Esophagus squamous epithelium (tissue), 5 donors: ENCODE results near the gene YIPF2. TPM values are rescaled to one million over a fixed set of nuclear protein-coding genes. Genes with fewer than 3 reads are reported as not detected.

Source experiments
- DNase-seq: peaks from one replicate; lab custom pipeline; 2025; lab: John Stamatoyannopoulos, UW
- H3K27ac ChIP-seq, 4 donors: fragments of 200-600 bp; sonication (generic); one replicate each; pipeline ENCODE4 v1.5.1; 2016 to 2019; ENCODE audit warnings: mild to moderate bottlenecking in 1 of 4
- H3K27me3 ChIP-seq, 4 donors: fragments of 200-600 bp; sonication (generic); 1 replicate in 3 of 4; 2 replicates in 1 of 4; pipeline versions ENCODE4 v1.5.1 to v1.6.0; 2017 to 2021; ENCODE audit warnings: antibody characterized with exemption in 1 of 4
- H3K36me3 ChIP-seq, 3 donors: fragments of 200-600 bp; sonication (generic); one replicate each; pipeline ENCODE4 v1.5.1; 2016 to 2019
- H3K4me1 ChIP-seq, 3 donors: fragments of 200-600 bp; sonication (generic); one replicate each; pipeline ENCODE4 v1.5.1; 2017 to 2019
- H3K4me3 ChIP-seq, 4 donors: fragments of 200-600 bp; sonication (generic); 1 replicate in 3 of 4; 2 replicates in 1 of 4; pipeline ENCODE4 v1.5.1; 2016 to 2019; ENCODE audit warnings: mild to moderate bottlenecking in 2 of 4, moderate library complexity in 1 of 4
- H3K9me3 ChIP-seq, 3 donors: fragments of 200-600 bp; sonication (generic); one replicate each; pipeline ENCODE4 v1.5.1; 2016 to 2019
- POLR2A ChIP-seq, 4 donors: fragments of 450-650 bp; IDR thresholded peaks; one replicate each; pipeline ENCODE4 v1.6.1; 2017; ENCODE audit warnings: antibody characterized with exemption in 4 of 4, mild to moderate bottlenecking in 4 of 4, moderate library complexity in 3 of 4
- WGBS, 2 donors: methylation state at CpG; one replicate each; pipeline ENCODE4 v1.1.5; 2018; 5-methylcytosine and 5-hydroxymethylcytosine counted together
- intact Hi-C: fragments of 100-400 bp; cut with DNase I; formaldehyde crosslinking; loops from one replicate; pipeline ENCODE4 v1.15.0; 2022
- total RNA-seq, 4 donors: library from RNA; depleted of rRNA; stranded (reverse); fragments of >200 nt; gene quantifications; one replicate each; pipeline ENCODE4 v1.1.0, GENCODE V29; 2016
- TF ChIP-seq, protein P1 (sequence below), 6 experiments: fragments of 450-650 bp in 4 of 6; fragments of 200-600 bp in 2 of 6; sonication (generic) in 2 of 6; IDR thresholded peaks; one replicate each; pipeline ENCODE4 v1.5.1; 2016 to 2019; ENCODE audit warnings: antibody characterized with exemption in 6 of 6, mild to moderate bottlenecking in 4 of 6, moderate library complexity in 4 of 6
- donor health status: DM: yes; HTN: yes; CAD: no.

Gene YIPF2
- total RNA-seq, 4 donors from 2014 or later, result 39.6 to 63.2 (median 44.0) TPM

DNA sequence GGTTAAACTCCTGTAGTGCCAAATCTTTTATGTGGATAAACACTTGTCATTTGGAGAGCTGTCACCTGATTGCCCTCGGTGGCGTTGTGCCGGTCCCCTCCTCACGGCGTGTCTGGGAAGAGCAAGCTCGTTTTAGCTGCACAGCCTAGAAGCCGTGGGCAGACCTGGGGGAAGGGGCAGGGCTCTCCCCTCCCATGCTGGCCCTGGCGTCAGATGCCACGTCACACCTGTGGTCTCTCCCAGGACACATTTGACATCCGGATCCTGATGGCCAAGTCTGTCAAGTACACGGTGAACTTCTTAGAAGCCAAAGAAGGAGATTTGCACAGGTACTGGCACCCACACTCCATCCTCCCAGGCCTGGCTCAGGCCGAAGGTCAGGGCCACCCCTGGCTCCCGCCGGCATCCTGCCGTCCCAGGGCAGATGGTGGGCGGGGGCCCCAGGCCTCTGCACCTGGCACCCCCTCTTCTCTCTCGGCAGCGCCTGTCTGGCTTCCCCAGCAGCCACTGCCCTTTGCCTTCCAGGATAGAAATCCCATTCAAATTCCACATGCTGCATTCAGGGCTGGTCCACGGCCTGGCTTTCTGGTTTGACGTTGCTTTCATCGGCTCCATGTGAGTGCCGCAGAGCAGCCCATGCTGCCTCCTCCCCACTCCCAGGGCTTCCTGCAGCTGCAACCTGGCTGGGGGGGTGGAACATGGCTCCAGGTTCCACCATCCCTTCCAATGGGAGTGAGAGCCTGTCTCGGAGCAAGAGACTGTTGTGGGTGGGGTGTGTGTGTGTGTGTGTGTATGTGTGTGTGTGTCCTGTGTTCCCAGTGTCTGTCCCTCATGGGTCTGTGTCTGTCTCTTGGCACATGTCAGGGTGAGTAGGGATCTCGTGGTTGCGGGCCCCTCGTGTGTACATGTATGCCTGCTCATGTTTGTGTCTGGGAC lies 8.8 kb downstream of the YIPF2 start:
- H3K4me1 ChIP-seq, result peaks cover 8 to 21% (median 11%) of the 10 kb centered on the region in 3 donors
- H3K27me3 ChIP-seq, result no peaks in the 10 kb centered on the region
- H3K27ac ChIP-seq, result no peak overlapping the region
- TF ChIP-seq POLR2A (IDR thresholded peaks at IDR 0.05), result no peak
- TF ChIP-seq, protein P1, sequence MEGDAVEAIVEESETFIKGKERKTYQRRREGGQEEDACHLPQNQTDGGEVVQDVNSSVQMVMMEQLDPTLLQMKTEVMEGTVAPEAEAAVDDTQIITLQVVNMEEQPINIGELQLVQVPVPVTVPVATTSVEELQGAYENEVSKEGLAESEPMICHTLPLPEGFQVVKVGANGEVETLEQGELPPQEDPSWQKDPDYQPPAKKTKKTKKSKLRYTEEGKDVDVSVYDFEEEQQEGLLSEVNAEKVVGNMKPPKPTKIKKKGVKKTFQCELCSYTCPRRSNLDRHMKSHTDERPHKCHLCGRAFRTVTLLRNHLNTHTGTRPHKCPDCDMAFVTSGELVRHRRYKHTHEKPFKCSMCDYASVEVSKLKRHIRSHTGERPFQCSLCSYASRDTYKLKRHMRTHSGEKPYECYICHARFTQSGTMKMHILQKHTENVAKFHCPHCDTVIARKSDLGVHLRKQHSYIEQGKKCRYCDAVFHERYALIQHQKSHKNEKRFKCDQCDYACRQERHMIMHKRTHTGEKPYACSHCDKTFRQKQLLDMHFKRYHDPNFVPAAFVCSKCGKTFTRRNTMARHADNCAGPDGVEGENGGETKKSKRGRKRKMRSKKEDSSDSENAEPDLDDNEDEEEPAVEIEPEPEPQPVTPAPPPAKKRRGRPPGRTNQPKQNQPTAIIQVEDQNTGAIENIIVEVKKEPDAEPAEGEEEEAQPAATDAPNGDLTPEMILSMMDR (IDR thresholded peaks at IDR 0.05), result no peak
- H3K9me3 ChIP-seq, result no peaks in the 10 kb centered on the region
- DNase-seq, result no peak
- H3K4me3 ChIP-seq, result no peak overlapping the region
- intact Hi-C loops, result no loop called here
- 80 to 82% methylated on average over 10 of the region's 26 CpGs for WGBS, 2 donors
- H3K36me3 ChIP-seq, result peaks cover 17 to 96% (median 31%) of the 10 kb centered on the region in 3 donors

DNA sequence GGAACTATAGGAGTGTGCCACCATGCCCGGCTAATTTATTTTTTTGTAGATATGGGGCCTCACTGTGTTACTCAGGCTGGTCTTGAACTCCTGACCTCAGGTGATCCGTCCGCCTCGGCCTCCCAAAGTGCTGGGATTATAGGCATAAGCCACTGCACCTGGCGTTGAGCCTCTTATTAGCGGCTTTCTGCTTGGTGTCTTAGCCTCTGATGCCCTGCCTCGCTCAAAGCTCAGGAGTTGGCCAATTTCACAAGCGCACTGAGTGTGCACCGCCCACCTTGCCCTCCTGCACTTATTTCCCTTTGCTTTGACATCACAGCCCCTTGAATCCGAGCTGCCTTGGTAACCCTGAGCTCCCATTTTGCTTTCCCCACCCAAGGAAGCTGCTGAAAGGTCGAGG lies 10.1 kb downstream of the YIPF2 start:
- Histone ChIP-seq H3K4me1 (peaks cover 8 to 26% (median 11%) of the 10 kb centered on the region in 3 donors), H3K36me3 (peaks cover 14 to 96% (median 31%) of the 10 kb centered on the region in 3 donors), H3K4me3 (no peak overlapping the region), H3K9me3 (no peaks in the 10 kb centered on the region), H3K27ac (no peak overlapping the region), H3K27me3 (no peaks in the 10 kb centered on the region)
- intact Hi-C loops, result no loop called here
- DNase-seq, result no peak
- TF ChIP-seq POLR2A (IDR thresholded peaks at IDR 0.05), result no peak
- TF ChIP-seq, protein P1 (IDR thresholded peaks at IDR 0.05), result no peak
- 79 to 84% methylated on average over 6 to 8 of the region's 11 CpGs for WGBS, 2 donors

DNA sequence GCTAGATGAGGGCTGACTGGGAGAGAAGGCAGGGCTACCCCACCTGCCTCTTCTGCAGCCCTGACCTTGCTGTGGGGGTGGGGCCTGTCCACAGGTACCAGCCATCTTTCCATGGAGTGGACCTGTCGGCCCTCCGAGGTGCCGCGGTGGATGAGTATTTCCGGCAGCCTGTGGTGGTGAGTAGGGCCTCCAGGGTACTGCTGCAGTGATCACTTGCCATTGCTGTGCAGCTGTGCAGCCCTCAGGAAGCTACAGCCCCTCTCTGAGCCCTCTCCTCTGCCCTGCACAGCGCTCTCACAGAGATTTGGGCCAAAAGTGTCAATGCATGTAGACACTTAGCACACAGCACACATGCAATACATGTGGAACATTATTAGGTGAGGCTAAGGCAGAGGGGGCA lies 11.8 kb downstream of the YIPF2 start:
- peak overlapping the region in 2 of 4 donors; percentile 55 to 80 for H3K27ac ChIP-seq
- H3K9me3 ChIP-seq, result no peaks in the 10 kb centered on the region
- no peaks in the 10 kb centered on the region for H3K27me3 ChIP-seq
- TF ChIP-seq, protein P1 (IDR thresholded peaks at IDR 0.05), result no peak
- no peak for TF ChIP-seq POLR2A (IDR thresholded peaks at IDR 0.05)
- intact Hi-C loops, result no loop called here
- H3K4me3 ChIP-seq, result no peak overlapping the region
- WGBS, 2 donors, result no CpG with 5 or more reads among the region's 6 CpGs
- H3K4me1 ChIP-seq, result peaks cover 8 to 26% (median 11%) of the 10 kb centered on the region in 3 donors
- no peak for DNase-seq
- H3K36me3 ChIP-seq, result peaks cover 25 to 96% (median 28%) of the 10 kb centered on the region in 3 donors

DNA sequence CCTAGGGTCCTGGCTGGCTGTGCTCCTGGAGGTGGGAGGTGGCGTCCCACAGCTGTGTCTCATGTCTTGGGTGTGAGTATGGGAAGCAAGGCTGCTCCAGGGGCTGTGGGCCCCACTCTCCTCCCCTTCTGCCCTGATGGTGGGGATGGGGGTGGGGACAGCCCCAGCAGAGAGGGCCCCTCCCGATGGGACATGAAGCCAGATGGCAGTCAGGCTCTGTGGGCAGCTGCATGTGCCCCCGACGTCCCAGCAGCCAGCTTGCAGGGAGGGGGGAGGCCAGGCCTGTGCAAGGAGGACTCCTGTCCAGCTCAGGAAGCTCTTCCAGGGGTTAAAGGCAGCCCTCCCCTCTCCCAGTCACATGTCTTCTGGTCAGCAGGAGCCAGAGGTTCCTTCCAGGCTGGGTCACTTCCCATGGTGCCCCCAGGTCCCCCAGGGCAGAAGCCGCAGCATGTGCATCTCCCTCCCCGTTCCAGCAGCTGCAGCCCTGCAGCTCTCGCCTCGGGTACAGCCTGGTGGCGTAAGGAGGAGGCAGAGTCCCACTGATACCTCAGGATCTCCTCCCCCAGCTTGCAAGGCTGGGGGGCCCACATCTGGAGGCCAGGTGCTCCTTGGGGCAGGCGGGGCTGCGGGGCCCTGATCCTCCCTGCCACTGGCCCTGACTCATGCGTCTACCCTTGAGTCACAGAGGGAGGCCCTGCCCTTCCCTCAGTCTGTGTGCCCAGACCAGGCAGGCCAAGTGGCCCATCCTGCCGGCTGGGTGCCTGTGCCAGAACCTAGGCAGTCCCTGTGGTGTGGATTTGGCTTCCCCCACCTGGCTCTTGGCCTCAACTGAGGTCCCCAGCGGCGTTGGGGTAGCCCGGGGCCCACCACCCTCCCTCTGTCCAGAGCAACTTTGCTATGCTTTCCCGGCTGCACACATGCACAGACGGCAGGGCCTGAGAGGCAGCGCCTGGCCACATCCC lies 13.0 kb downstream of the YIPF2 start:
- H3K27ac ChIP-seq, result peak overlapping the region; percentile 32 to 80 (median 62)
- H3K4me3 ChIP-seq, result no peak overlapping the region
- H3K4me1 ChIP-seq, result peaks cover 8 to 26% (median 11%) of the 10 kb centered on the region in 3 donors
- H3K36me3 ChIP-seq, result peaks cover 23 to 96% (median 27%) of the 10 kb centered on the region in 3 donors
- no peaks in the 10 kb centered on the region for H3K27me3 ChIP-seq
- DNase-seq, result no peak
- intact Hi-C loops, result no loop called here
- H3K9me3 ChIP-seq, result no peaks in the 10 kb centered on the region
- 35 to 49% methylated on average over 4 to 5 of the region's 19 CpGs for WGBS, 2 donors
- TF ChIP-seq, protein P1 (IDR thresholded peaks at IDR 0.05), result no peak
- no peak for TF ChIP-seq POLR2A (IDR thresholded peaks at IDR 0.05)
